HL-60 (cell line): ENCODE data around the gene TRPV5.

ENCODE experiments used
- DNase-seq, 2 experiments: peaks; one replicate each; pipeline ENCODE4 v3.0.0-alpha.2; 2010 to 2020; ENCODE audit warnings: low read depth in 1 of 2, low spot score in 1 of 2
- H3K27ac ChIP-seq: fragments of 250-450 bp; sonication (Bioruptor Pico); replicated peaks from 2 replicates; pipeline ENCODE4 v1.5.1; 2020; ENCODE audit warnings: mild to moderate bottlenecking, moderate library complexity
- H3K27me3 ChIP-seq: fragments of 250-450 bp; sonication (Bioruptor Pico); 2 replicates; pipeline ENCODE4 v1.5.1; 2021; ENCODE audit warnings: mild to moderate bottlenecking, moderate library complexity; ENCODE audit not compliant: insufficient read depth, poor library complexity, severe bottlenecking
- H3K4me3 ChIP-seq: replicated peaks from 2 replicates; pipeline ENCODE4 v1.5.1; 2011; ENCODE audit warnings: mild to moderate bottlenecking, control low read depth, low read length; ENCODE audit not compliant: insufficient read depth
- CTCF ChIP-seq: IDR thresholded peaks from one replicate; pipeline ENCODE4 v1.5.1; 2011; ENCODE audit warnings: low read length, control low read depth, inconsistent platforms; ENCODE audit not compliant: insufficient read depth
- GABPA ChIP-seq: IDR thresholded peaks from 2 replicates; pipeline ENCODE4 v1.6.1; 2012; ENCODE audit warnings: low read depth
- POLR2AphosphoS5 ChIP-seq: IDR thresholded peaks from 2 replicates; pipeline ENCODE4 v1.6.1; 2012; ENCODE audit warnings: low read depth
- REST ChIP-seq: IDR thresholded peaks from 2 replicates; pipeline ENCODE4 v1.6.1; 2012; ENCODE audit warnings: low read depth; ENCODE audit not compliant: insufficient replicate concordance
- SPI1 ChIP-seq: IDR thresholded peaks from 2 replicates; pipeline ENCODE4 v1.6.1; 2012; ENCODE audit warnings: low read depth, mild to moderate bottlenecking, borderline replicate concordance

TRPV5 gene

GRCh38 chr7:142915315-142915714 lies 18.2 kb downstream of the TRPV5 start:
- TF ChIP-seq GABPA (no peak), POLR2AphosphoS5 (no peak), REST (no peak), SPI1 (no peak), CTCF (no peak)
- no peak for DNase-seq
- Histone ChIP-seq H3K4me3 (no peak overlapping the region), H3K27me3 (no peaks in the 10 kb centered on the region), H3K27ac (no peak overlapping the region)

- Histone ChIP-seq H3K27me3 (no peaks in the 10 kb centered on the region), H3K27ac (no peak overlapping the region), H3K4me3 (no peak overlapping the region)
- no peak for TF ChIP-seq GABPA
- TF ChIP-seq POLR2AphosphoS5 = no peak
- no peak for TF ChIP-seq REST
- no peak for TF ChIP-seq CTCF
- TF ChIP-seq SPI1 = no peak
- DNase-seq = no peak
Measured at GRCh38 chr7:142914121-142914520, 19.4 kb downstream of the TRPV5 start.

- H3K27ac ChIP-seq = no peak overlapping the region
- H3K4me3 ChIP-seq = no peak overlapping the region
- TF ChIP-seq REST (no peak), SPI1 (no peak), POLR2AphosphoS5 (no peak), GABPA (no peak), CTCF (no peak)
- no peaks in the 10 kb centered on the region for H3K27me3 ChIP-seq
- no peak for DNase-seq
Measured at GRCh38 chr7:142913566-142913965, 20.0 kb downstream of the TRPV5 start.
